ENCODE data around the gene CCR7. TPM values are rescaled to one million over a fixed set of nuclear protein-coding genes. Genes with fewer than 3 reads are reported as not detected.

CCR7 gene
- total RNA-seq, 6 experiments from 2014 or later = 0.12 to 0.58 (median 0.28) TPM; not detected in 2

DNA sequence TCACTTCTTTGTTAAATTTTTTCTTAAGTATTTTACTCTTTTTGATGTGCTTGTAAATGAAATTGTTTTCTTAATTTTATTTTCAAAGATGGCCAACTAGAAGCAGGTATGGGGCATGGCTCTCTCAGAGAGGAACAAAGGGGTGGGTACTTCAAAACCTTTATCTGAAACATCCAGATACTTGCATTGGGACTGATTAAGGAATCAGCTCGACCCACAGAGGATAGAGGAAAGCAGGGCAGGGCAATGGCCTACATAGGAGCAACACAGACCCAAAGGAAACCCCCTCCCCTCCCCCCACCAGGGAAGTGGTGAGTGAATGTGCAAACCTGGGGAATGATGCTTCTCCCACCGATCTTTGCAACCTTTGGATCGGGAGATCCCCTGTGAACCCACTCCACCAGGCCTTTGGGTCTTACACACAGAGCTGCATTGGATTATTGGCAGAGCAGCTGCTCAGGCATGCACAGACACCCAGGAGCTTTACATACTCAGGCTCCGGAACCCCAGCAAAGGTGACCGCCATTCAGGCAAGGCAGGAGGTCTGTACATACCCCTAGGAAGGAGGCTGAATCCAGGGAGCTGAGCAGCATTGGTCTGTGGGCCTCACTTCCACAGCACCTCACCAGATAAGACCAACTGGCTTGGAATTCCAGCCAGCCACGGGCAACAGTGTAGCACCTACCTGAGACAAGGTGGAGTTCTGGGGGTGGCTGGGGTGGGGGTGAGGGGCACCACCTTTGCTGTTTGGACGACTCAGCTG lies 3.0 kb upstream of the CCR7 start:
- Histone ChIP-seq H3K4me3 (no peak overlapping the region), H3K36me3 (no peaks in the 10 kb centered on the region), H3K9me3 (no peaks in the 10 kb centered on the region), H3K4me1 (no peaks in the 10 kb centered on the region), H3K27ac (no peak overlapping the region), H3K27me3 (no peaks in the 10 kb centered on the region)
- WGBS (ENCODE audit: insufficient coverage, low coverage, low lambda C conversion rate, missing lambda C conversion rate) = 67% methylated on average over 1 of the region's 7 CpGs
- DNase-seq = no peak
- TF ChIP-seq POLR2A (IDR thresholded peaks at IDR 0.05) = no peak
- TF ChIP-seq, protein P1, sequence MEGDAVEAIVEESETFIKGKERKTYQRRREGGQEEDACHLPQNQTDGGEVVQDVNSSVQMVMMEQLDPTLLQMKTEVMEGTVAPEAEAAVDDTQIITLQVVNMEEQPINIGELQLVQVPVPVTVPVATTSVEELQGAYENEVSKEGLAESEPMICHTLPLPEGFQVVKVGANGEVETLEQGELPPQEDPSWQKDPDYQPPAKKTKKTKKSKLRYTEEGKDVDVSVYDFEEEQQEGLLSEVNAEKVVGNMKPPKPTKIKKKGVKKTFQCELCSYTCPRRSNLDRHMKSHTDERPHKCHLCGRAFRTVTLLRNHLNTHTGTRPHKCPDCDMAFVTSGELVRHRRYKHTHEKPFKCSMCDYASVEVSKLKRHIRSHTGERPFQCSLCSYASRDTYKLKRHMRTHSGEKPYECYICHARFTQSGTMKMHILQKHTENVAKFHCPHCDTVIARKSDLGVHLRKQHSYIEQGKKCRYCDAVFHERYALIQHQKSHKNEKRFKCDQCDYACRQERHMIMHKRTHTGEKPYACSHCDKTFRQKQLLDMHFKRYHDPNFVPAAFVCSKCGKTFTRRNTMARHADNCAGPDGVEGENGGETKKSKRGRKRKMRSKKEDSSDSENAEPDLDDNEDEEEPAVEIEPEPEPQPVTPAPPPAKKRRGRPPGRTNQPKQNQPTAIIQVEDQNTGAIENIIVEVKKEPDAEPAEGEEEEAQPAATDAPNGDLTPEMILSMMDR (IDR thresholded peaks at IDR 0.05) = no peak
- intact Hi-C loops (cut with DNase I) = no loop called here
- no peak for ATAC-seq

DNA sequence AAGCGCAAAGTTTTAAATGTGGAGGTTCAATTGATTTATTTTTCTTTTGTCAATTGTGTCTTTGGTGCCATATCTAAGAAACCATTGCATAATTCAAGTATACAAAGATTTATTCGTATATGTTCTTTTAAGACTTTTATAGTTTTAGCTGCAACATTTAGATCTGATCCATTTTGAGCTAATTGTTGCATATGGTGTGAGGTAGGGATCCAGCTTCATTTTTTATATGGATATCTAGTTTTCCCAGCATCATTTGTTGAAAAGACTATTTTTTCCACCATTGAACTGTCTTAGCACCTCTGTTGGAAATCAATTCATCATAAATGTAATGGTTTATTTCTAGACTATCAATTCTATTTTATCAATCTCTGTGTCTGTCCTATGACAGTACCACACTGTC lies 2.1 kb upstream of the CCR7 start:
- Histone ChIP-seq H3K27ac (no peak overlapping the region), H3K36me3 (no peaks in the 10 kb centered on the region), H3K4me1 (no peaks in the 10 kb centered on the region), H3K4me3 (no peak overlapping the region), H3K27me3 (no peaks in the 10 kb centered on the region), H3K9me3 (no peaks in the 10 kb centered on the region)
- ATAC-seq (no peak), DNase-seq (no peak)
- intact Hi-C loops (cut with DNase I) = no loop called here
- WGBS (ENCODE audit: insufficient coverage, low coverage, low lambda C conversion rate, missing lambda C conversion rate) = 83% methylated on average over 2 of the region's 2 CpGs
- TF ChIP-seq, protein P1 (IDR thresholded peaks at IDR 0.05) = no peak
- TF ChIP-seq POLR2A (IDR thresholded peaks at IDR 0.05) = no peak

GRCh38 chr17:40565769-40566409 lies 617 bp upstream of the CCR7 start:
- Histone ChIP-seq H3K9me3 (no peaks in the 10 kb centered on the region), H3K4me1 (no peaks in the 10 kb centered on the region), H3K27ac (no peak overlapping the region), H3K27me3 (no peaks in the 10 kb centered on the region), H3K4me3 (no peak overlapping the region), H3K36me3 (no peaks in the 10 kb centered on the region)
- 37% methylated on average over 2 of the region's 2 CpGs for WGBS (ENCODE audit: insufficient coverage, low coverage, low lambda C conversion rate, missing lambda C conversion rate)
- DNase-seq (no peak), ATAC-seq (no peak)
- TF ChIP-seq, protein P1 (IDR thresholded peaks at IDR 0.05) = no peak
- no peak for TF ChIP-seq POLR2A (IDR thresholded peaks at IDR 0.05)
- intact Hi-C loops (cut with DNase I) = no loop called here

DNA sequence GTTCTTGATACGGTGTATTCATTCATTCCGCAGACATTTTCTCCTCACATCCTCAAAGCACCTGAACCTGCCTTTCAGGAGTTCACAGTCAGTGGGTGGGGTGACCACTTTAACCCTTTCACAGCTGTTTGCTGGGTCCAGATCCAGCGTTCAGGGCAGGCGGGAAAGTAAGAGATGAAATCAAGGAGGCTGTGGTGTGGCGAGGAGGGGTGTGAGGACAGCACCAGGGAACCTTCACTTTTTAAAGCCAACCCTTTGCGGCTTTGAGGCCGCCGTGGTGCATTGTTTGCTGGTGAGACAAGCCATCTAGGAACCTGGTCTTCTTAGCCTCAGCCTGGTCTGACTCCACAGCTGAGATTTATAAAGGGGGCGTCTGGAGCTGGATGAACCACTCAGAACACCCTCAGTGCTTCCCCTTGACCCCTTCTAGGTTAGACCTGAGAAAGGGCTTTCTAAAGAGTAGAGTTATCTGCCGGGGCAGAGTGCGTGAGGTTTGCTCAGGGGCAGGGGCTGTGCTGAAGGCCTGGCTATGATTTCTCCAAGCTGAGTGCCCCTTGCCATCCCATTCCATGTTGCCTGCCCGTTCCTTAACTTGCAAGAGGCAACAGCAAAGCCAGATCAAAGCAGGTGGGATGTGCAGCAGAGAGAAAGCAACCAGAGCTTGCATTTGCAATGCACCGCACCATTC lies 933 bp downstream of the CCR7 start:
- no peaks in the 10 kb centered on the region for H3K9me3 ChIP-seq
- H3K27ac ChIP-seq = no peak overlapping the region
- intact Hi-C loops (cut with DNase I) = no loop called here
- no peaks in the 10 kb centered on the region for H3K36me3 ChIP-seq
- 76% methylated on average over 5 of the region's 13 CpGs for WGBS (ENCODE audit: insufficient coverage, low coverage, low lambda C conversion rate, missing lambda C conversion rate)
- H3K27me3 ChIP-seq = no peaks in the 10 kb centered on the region
- DNase-seq (no peak), ATAC-seq (no peak)
- H3K4me1 ChIP-seq = peaks cover 0 to 8% (median 5%) of the 10 kb centered on the region in 4 donors
- TF ChIP-seq POLR2A (IDR thresholded peaks at IDR 0.05) = no peak
- no peak overlapping the region for H3K4me3 ChIP-seq
